Neural cell (in vitro differentiated cells): ENCODE measurements around the gene CRTAC1.

Experiments used
- EZH2 ChIP-seq: fragments of 200-600, 300-800 bp; shearing (Covaris generic), sonication (generic); IDR thresholded peaks from 2 replicates; pipeline ENCODE4 v1.6.1; 2014; ENCODE audit warnings: antibody characterized with exemption, low read length, borderline replicate concordance, mild to moderate bottlenecking; ENCODE audit not compliant: insufficient read depth, poor library complexity, severe bottlenecking
- POLR2AphosphoS5 ChIP-seq: IDR thresholded peaks from 2 replicates; pipeline ENCODE4 v1.6.1; 2012
- TAF1 ChIP-seq: IDR thresholded peaks from 2 replicates; pipeline ENCODE4 v1.6.1; 2012; ENCODE audit warnings: low read depth
- TF ChIP-seq, protein P1 (sequence below): fragments of 450-650 bp; IDR thresholded peaks from 2 replicates; pipeline ENCODE4 v1.5.1; 2014; ENCODE audit warnings: antibody characterized with exemption, mild to moderate bottlenecking, moderate library complexity; ENCODE audit not compliant: poor library complexity, severe bottlenecking

- TF ChIP-seq EZH2 (no peak), POLR2AphosphoS5 (no peak), TAF1 (no peak)
- TF ChIP-seq, protein P1, sequence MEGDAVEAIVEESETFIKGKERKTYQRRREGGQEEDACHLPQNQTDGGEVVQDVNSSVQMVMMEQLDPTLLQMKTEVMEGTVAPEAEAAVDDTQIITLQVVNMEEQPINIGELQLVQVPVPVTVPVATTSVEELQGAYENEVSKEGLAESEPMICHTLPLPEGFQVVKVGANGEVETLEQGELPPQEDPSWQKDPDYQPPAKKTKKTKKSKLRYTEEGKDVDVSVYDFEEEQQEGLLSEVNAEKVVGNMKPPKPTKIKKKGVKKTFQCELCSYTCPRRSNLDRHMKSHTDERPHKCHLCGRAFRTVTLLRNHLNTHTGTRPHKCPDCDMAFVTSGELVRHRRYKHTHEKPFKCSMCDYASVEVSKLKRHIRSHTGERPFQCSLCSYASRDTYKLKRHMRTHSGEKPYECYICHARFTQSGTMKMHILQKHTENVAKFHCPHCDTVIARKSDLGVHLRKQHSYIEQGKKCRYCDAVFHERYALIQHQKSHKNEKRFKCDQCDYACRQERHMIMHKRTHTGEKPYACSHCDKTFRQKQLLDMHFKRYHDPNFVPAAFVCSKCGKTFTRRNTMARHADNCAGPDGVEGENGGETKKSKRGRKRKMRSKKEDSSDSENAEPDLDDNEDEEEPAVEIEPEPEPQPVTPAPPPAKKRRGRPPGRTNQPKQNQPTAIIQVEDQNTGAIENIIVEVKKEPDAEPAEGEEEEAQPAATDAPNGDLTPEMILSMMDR = no peak
Observed at GRCh38 chr10:97936126-97936525, 94.3 kb downstream of the CRTAC1 start.
